ENCODE results near the gene CTU2.

- TF ChIP-seq POU5F1 (IDR thresholded peaks at IDR 0.05; ENCODE audit: borderline replicate concordance, low read depth, low read length, partially characterized antibody) (no peak), PATZ1 (CRISPR knock-in tag; IDR thresholded peaks at IDR 0.05; ENCODE audit: borderline replicate concordance) (no peak), CCAR2 (IDR thresholded peaks at IDR 0.05; ENCODE audit: low read depth, low read length) (no peak), ARID1B (IDR thresholded peaks at IDR 0.05) (no peak), PML (IDR thresholded peaks at IDR 0.05; ENCODE audit: low read length) (no peak), POLR2A (conservative IDR thresholded peaks at IDR 0.05) (no peak), PHF8 (IDR thresholded peaks at IDR 0.05; ENCODE audit: borderline replicate concordance, low read length) (no peak)
These were observed 893 bp downstream of the CTU2 start for GRCh38 chr16:88706965-88707826.
